ENCODE data around the gene VSTM2L.

The VSTM2L gene

DNA sequence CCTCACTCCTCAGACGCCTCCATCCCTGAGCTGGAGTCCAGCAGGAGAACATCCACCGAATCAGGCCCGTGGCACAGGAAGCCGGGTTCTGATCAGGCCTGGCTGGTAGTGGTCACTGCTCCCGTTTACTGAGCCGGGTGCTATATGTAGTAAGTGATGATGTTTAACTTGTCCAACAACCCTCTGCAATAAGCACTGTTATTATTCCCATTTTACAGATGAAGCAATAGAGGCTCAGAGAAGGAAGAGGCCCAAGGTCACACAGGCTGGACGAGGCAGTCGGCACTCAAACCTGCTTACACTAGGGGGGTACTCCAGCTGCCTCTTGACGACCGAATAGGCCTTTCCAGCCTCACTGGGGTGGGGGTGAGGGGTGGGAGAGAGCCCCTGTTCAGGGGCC is 14.3 kb upstream of the VSTM2L start:
- TF ChIP-seq Cebpa-rat (IDR thresholded peaks at IDR 0.05), result no peak
- Histone ChIP-seq H3K9ac (no peak overlapping the region), H3K9me3 (no peaks in the 10 kb centered on the region), H4K20me1 (no peaks in the 10 kb centered on the region), H3K27me3 (no peaks in the 10 kb centered on the region), H3K36me3 (no peaks in the 10 kb centered on the region), H3K4me3 (no peak overlapping the region), H3K4me2 (no peak overlapping the region), H3K4me1 (no peaks in the 10 kb centered on the region), H3K27ac (no peak overlapping the region)

GRCh38 chr20:37890108-37890507 is 12.8 kb upstream of the VSTM2L start:
- no peak overlapping the region for H3K4me3 ChIP-seq
- H3K9ac ChIP-seq, result no peak overlapping the region
- H3K27me3 ChIP-seq, result no peaks in the 10 kb centered on the region
- H3K9me3 ChIP-seq, result no peaks in the 10 kb centered on the region
- H3K4me1 ChIP-seq, result peaks cover 8% of the 10 kb centered on the region
- no peak overlapping the region for H3K4me2 ChIP-seq
- no peaks in the 10 kb centered on the region for H3K36me3 ChIP-seq
- no peaks in the 10 kb centered on the region for H4K20me1 ChIP-seq
- no peak overlapping the region for H3K27ac ChIP-seq
- no peak for TF ChIP-seq Cebpa-rat (IDR thresholded peaks at IDR 0.05)

GRCh38 chr20:37890643-37891042 is 12.3 kb upstream of the VSTM2L start:
- peaks cover 8% of the 10 kb centered on the region for H3K4me1 ChIP-seq
- H3K4me2 ChIP-seq, result no peak overlapping the region
- H3K9me3 ChIP-seq, result no peaks in the 10 kb centered on the region
- no peak for TF ChIP-seq Cebpa-rat (IDR thresholded peaks at IDR 0.05)
- no peak overlapping the region for H3K27ac ChIP-seq
- no peak overlapping the region for H3K9ac ChIP-seq
- no peaks in the 10 kb centered on the region for H3K36me3 ChIP-seq
- H3K4me3 ChIP-seq, result no peak overlapping the region
- no peaks in the 10 kb centered on the region for H3K27me3 ChIP-seq
- H4K20me1 ChIP-seq, result no peaks in the 10 kb centered on the region

DNA sequence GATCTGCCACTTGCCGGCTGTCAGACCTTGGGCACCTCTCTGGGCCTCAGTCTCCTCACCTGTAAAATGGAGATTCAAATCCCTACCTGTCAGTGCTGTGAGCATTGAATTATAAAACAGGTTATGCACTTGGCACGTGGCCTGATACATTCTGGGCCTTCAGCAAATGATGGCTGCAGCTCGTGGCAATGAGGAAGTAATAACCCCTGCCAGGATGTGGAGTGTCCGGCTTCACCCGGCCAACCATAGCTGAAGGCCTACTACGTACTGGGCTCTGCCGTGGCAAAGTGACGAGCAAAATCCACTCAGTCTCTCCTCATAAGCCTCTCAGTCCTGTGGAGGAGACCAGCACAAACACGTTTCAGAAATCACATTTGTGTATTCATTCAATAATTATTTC is 10.9 kb upstream of the VSTM2L start:
- H3K36me3 ChIP-seq, result no peaks in the 10 kb centered on the region
- no peaks in the 10 kb centered on the region for H3K9me3 ChIP-seq
- no peak overlapping the region for H3K4me3 ChIP-seq
- no peak overlapping the region for H3K27ac ChIP-seq
- no peak overlapping the region for H3K9ac ChIP-seq
- no peaks in the 10 kb centered on the region for H4K20me1 ChIP-seq
- no peak for TF ChIP-seq Cebpa-rat (IDR thresholded peaks at IDR 0.05)
- H3K27me3 ChIP-seq, result no peaks in the 10 kb centered on the region
- peaks cover 8% of the 10 kb centered on the region for H3K4me1 ChIP-seq
- H3K4me2 ChIP-seq, result no peak overlapping the region

- Histone ChIP-seq H3K27me3 (no peaks in the 10 kb centered on the region), H3K4me1 (peaks cover 8% of the 10 kb centered on the region), H3K4me3 (no peak overlapping the region), H3K27ac (no peak overlapping the region), H3K9me3 (no peaks in the 10 kb centered on the region), H3K36me3 (no peaks in the 10 kb centered on the region), H3K4me2 (no peak overlapping the region), H3K9ac (no peak overlapping the region), H4K20me1 (no peaks in the 10 kb centered on the region)
- TF ChIP-seq Cebpa-rat (IDR thresholded peaks at IDR 0.05), result no peak
Observed at GRCh38 chr20:37893566-37894241, 9.2 kb upstream of the VSTM2L start.

GRCh38 chr20:37894454-37894853 is 8.5 kb upstream of the VSTM2L start:
- no peak overlapping the region for H3K27ac ChIP-seq
- TF ChIP-seq Cebpa-rat (IDR thresholded peaks at IDR 0.05), result no peak
- no peaks in the 10 kb centered on the region for H3K27me3 ChIP-seq
- H3K9ac ChIP-seq, result no peak overlapping the region
- peaks cover 8% of the 10 kb centered on the region for H3K4me1 ChIP-seq
- H4K20me1 ChIP-seq, result no peaks in the 10 kb centered on the region
- no peak overlapping the region for H3K4me2 ChIP-seq
- H3K36me3 ChIP-seq, result no peaks in the 10 kb centered on the region
- H3K4me3 ChIP-seq, result no peak overlapping the region
- no peaks in the 10 kb centered on the region for H3K9me3 ChIP-seq

DNA sequence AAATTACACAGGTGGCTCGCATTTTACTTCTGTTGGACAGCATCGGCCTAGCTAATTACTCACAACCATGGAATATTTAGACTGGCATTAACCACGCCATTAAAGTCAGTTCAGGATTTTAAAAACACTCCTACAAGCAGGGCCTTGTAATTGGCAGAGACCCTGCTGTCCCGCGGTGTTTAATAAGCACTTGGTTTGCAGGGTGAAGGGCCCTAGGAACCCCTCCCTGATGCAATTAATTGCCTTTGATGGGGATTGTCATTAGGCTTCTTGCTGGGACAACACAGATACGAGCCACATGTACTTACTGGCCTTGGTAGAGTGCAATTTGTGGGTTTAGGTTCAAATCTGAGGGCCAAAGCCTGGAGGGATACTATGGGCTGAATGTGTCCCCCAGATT is 7.8 kb upstream of the VSTM2L start:
- no peaks in the 10 kb centered on the region for H3K27me3 ChIP-seq
- no peak overlapping the region for H3K4me3 ChIP-seq
- H3K4me2 ChIP-seq, result no peak overlapping the region
- peaks cover 8% of the 10 kb centered on the region for H3K4me1 ChIP-seq
- no peaks in the 10 kb centered on the region for H3K36me3 ChIP-seq
- no peak for TF ChIP-seq Cebpa-rat (IDR thresholded peaks at IDR 0.05)
- H4K20me1 ChIP-seq, result no peaks in the 10 kb centered on the region
- H3K9ac ChIP-seq, result no peak overlapping the region
- H3K27ac ChIP-seq, result no peak overlapping the region
- H3K9me3 ChIP-seq, result no peaks in the 10 kb centered on the region

DNA sequence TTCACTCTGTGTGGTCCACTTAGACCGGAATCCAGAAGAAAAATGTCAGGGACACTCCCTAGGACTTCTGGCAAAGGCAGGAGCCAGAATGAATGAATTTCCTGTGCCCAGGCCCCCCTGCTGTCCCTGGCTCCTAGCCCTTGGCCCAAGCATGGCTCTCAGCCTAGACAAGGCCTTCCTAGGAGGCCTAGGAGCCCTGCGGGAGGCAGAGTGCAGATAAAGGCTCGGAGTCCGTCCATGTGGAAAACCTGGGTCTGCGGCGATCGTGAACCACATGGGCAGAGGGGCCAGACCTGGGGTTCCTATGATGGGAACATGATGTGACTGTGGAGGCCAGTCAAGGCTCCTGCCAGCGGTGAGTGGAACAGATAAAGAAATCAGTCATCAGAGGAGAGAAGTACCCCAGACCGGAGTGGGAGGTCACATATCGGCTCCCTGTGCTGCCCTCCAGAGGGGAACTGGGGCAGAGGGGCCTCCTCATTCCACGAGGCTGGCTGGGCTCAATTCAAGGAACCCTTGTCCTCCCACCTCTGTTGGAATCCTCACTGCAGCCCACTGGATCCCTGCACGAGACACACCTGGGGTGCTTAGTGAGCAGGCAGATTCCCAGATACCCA is 5.9 kb upstream of the VSTM2L start:
- Histone ChIP-seq H3K27ac (no peak overlapping the region), H3K36me3 (no peaks in the 10 kb centered on the region), H3K4me1 (peaks cover 8% of the 10 kb centered on the region), H3K9ac (no peak overlapping the region), H4K20me1 (no peaks in the 10 kb centered on the region), H3K27me3 (peaks cover 15% of the 10 kb centered on the region), H3K4me3 (no peak overlapping the region), H3K4me2 (no peak overlapping the region), H3K9me3 (no peaks in the 10 kb centered on the region)
- no peak for TF ChIP-seq Cebpa-rat (IDR thresholded peaks at IDR 0.05)

- H3K36me3 ChIP-seq, result no peaks in the 10 kb centered on the region
- TF ChIP-seq Cebpa-rat (IDR thresholded peaks at IDR 0.05), result no peak
- no peaks in the 10 kb centered on the region for H3K9me3 ChIP-seq
- H3K27me3 ChIP-seq, result peaks cover 29% of the 10 kb centered on the region
- H3K4me1 ChIP-seq, result peaks cover 13% of the 10 kb centered on the region
- no peak overlapping the region for H3K4me2 ChIP-seq
- H3K27ac ChIP-seq, result no peak overlapping the region
- H4K20me1 ChIP-seq, result peaks cover 4% of the 10 kb centered on the region; the same call in 1 of the 2 replicates
- no peak overlapping the region for H3K9ac ChIP-seq
- H3K4me3 ChIP-seq, result no peak overlapping the region
Observed at GRCh38 chr20:37898233-37899104, 4.5 kb upstream of the VSTM2L start.
